IMR-90 (cell line): ENCODE data around the gene EIF4B. TPM values are rescaled to one million over a fixed set of nuclear protein-coding genes. Genes with fewer than 3 reads are reported as not detected.

Source experiments
- ATAC-seq: fragments of 200-7000 bp; cut with Tn5 transposase; 2 replicates; pipeline ENCODE4 v1.9.1; 2020; ENCODE audit warnings: low read depth, mild to moderate bottlenecking, moderate library complexity
- BruUV-seq: library from RNA; stranded (reverse); fragments of 400-500 nt; replicated peaks from 2 replicates; lab custom pipeline; 2021; lab: Mats Ljungman, UMichigan
- CTCF ChIA-PET: fragments of 300-600 bp; formaldehyde crosslinking; extraction: SDS; loops from one replicate; lab custom pipeline; 2021; ENCODE audit warnings: antibody characterized with exemption; lab: Yijun Ruan, JAX
- POLR2A ChIA-PET: fragments of 300-600 bp; sonication (Branson Sonifier 250); formaldehyde crosslinking; loops from one replicate; lab custom pipeline; 2022; ENCODE audit warnings: antibody characterized with exemption; ENCODE audit not compliant: unreplicated experiment; lab: Charles Lee
- DNase-seq: peaks from one replicate; pipeline ENCODE4 v3.0.0; 2013
- H2AFZ ChIP-seq: replicated peaks from 2 replicates; pipeline ENCODE3; 2013; ENCODE audit warnings: low read length, mild to moderate bottlenecking; ENCODE audit not compliant: poor library complexity
- H2AK5ac ChIP-seq: 2 replicates; pipeline ENCODE4 v1.6.1; 2013; ENCODE audit warnings: low read depth, low read length, inconsistent platforms
- H2AK9ac ChIP-seq: replicated peaks from 2 replicates; pipeline ENCODE3; 2013; ENCODE audit warnings: mild to moderate bottlenecking, low read depth, low read length, moderate library complexity; ENCODE audit not compliant: poor library complexity
- H2BK120ac ChIP-seq: 2 replicates; pipeline ENCODE4 v1.6.1; 2013; ENCODE audit warnings: low read depth, low read length, inconsistent platforms
- H2BK15ac ChIP-seq: 3 replicates; pipeline ENCODE4 v1.6.1; 2013; ENCODE audit warnings: low read depth, low read length, inconsistent platforms
- H2BK20ac ChIP-seq: 2 replicates; pipeline ENCODE4 v1.6.1; 2013; ENCODE audit warnings: low read depth, mild to moderate bottlenecking, inconsistent platforms, low read length, moderate library complexity
- H2BK5ac ChIP-seq: 2 replicates; pipeline ENCODE4 v1.6.1; 2013; ENCODE audit warnings: mild to moderate bottlenecking, low read depth, low read length, inconsistent platforms; ENCODE audit not compliant: poor library complexity, severe bottlenecking
- H3K14ac ChIP-seq: replicated peaks from 2 replicates; pipeline ENCODE4 v1.6.1; 2013; ENCODE audit warnings: low read depth, low read length, inconsistent platforms
- H3K18ac ChIP-seq: 2 replicates; pipeline ENCODE4 v1.6.1; 2013; ENCODE audit warnings: low read depth, low read length, control low read depth
- H3K23ac ChIP-seq: 2 replicates; pipeline ENCODE4 v1.6.1; 2013; ENCODE audit warnings: low read depth, low read length, inconsistent platforms
- H3K27ac ChIP-seq: 2 replicates; pipeline ENCODE4 v1.5.1; 2013; ENCODE audit warnings: mild to moderate bottlenecking, control low read depth, low read length; ENCODE audit not compliant: insufficient read depth
- H3K27me3 ChIP-seq: 2 replicates; pipeline ENCODE4 v1.6.1; 2013; ENCODE audit warnings: low read length; ENCODE audit not compliant: control insufficient read depth, insufficient read depth
- H3K36me3 ChIP-seq: 2 replicates; pipeline ENCODE4 v1.6.1; 2013; ENCODE audit warnings: low read length, mixed read lengths; ENCODE audit not compliant: control insufficient read depth, insufficient read depth
- H3K4ac ChIP-seq: 2 replicates; pipeline ENCODE4 v1.6.1; 2013; ENCODE audit warnings: low read depth, low read length, inconsistent platforms
- H3K4me1 ChIP-seq: 2 replicates; pipeline ENCODE4 v1.6.1; 2013; ENCODE audit warnings: low read length, mixed read lengths; ENCODE audit not compliant: control insufficient read depth, insufficient read depth
- H3K4me2 ChIP-seq: 2 replicates; pipeline ENCODE4 v1.6.1; 2013; ENCODE audit warnings: low read depth, mild to moderate bottlenecking, control low read depth, low read length, moderate library complexity
- H3K4me3 ChIP-seq: 2 replicates; pipeline ENCODE4 v1.5.1; 2013; ENCODE audit warnings: low read depth, mild to moderate bottlenecking, control low read depth, low read length, moderate library complexity; ENCODE audit not compliant: insufficient read depth
- H3K56ac ChIP-seq: 2 replicates; pipeline ENCODE4 v1.6.1; 2013; ENCODE audit warnings: low read length, inconsistent platforms; ENCODE audit not compliant: insufficient read depth; ENCODE audit errors: extremely low read depth
- H3K79me1 ChIP-seq, 2 experiments: 2 replicates each; pipeline ENCODE4 v1.6.1; 2013; ENCODE audit warnings: low read length in 2 of 2, inconsistent platforms in 1 of 2, low read depth in 1 of 2
- H3K9ac ChIP-seq: 2 replicates; pipeline ENCODE4 v1.6.1; 2013; ENCODE audit warnings: low read depth, low read length, control low read depth
- H3K9me1 ChIP-seq: 2 replicates; pipeline ENCODE4 v1.6.1; 2013; ENCODE audit warnings: low read length, inconsistent platforms; ENCODE audit not compliant: insufficient read depth
- H3K9me3 ChIP-seq: 2 replicates; pipeline ENCODE4 v1.6.1; 2013; ENCODE audit warnings: low read length; ENCODE audit not compliant: control insufficient read depth, insufficient read depth
- H4K20me1 ChIP-seq: 2 replicates; pipeline ENCODE4 v1.6.1; 2013; ENCODE audit warnings: low read length, inconsistent platforms; ENCODE audit not compliant: insufficient read depth
- H4K5ac ChIP-seq: 2 replicates; pipeline ENCODE4 v1.6.1; 2013; ENCODE audit warnings: mild to moderate bottlenecking, low read depth, low read length, control low read depth
- H4K8ac ChIP-seq, 2 experiments: 2 replicates each; pipeline ENCODE4 v1.6.1; 2013; ENCODE audit warnings: low read depth in 2 of 2, low read length in 2 of 2, control low read depth in 1 of 2, inconsistent platforms in 1 of 2
- H4K91ac ChIP-seq: 2 replicates; pipeline ENCODE4 v1.6.1; 2013; ENCODE audit warnings: low read depth, low read length, inconsistent platforms; ENCODE audit not compliant: insufficient read depth
- BHLHE40 ChIP-seq: fragments of 150-350 bp; IDR thresholded peaks from 2 replicates; pipeline ENCODE4 v1.6.1; 2016; ENCODE audit warnings: mild to moderate bottlenecking, low read depth, low read length
- CEBPB ChIP-seq: IDR thresholded peaks from 2 replicates; pipeline ENCODE4 v1.6.1; 2012; ENCODE audit warnings: low read depth, low read length, improper control_type of control experiment
- CHD1 ChIP-seq: IDR thresholded peaks from 2 replicates; pipeline ENCODE4 v1.6.1; 2012; ENCODE audit warnings: low read depth, low read length, improper control_type of control experiment
- CTCF ChIP-seq: conservative IDR thresholded peaks from 2 replicates; pipeline ENCODE4 v1.5.1; 2012; ENCODE audit warnings: mild to moderate bottlenecking, low read depth, low read length, improper control_type of control experiment
- ELK1 ChIP-seq: fragments of 150-350 bp; IDR thresholded peaks from 2 replicates; pipeline ENCODE4 v1.6.1; 2016; ENCODE audit warnings: low read depth, mild to moderate bottlenecking, low read length, moderate library complexity, borderline replicate concordance
- FOS ChIP-seq: fragments of 150-350 bp; IDR thresholded peaks from 2 replicates; pipeline ENCODE4 v1.6.1; 2016; ENCODE audit warnings: low read depth, low read length
- MAFK ChIP-seq: IDR thresholded peaks from 2 replicates; pipeline ENCODE4 v1.6.1; 2012; ENCODE audit warnings: low read depth, low read length, improper control_type of control experiment
- MAZ ChIP-seq: IDR thresholded peaks from 2 replicates; pipeline ENCODE4 v1.6.1; 2012; ENCODE audit warnings: low read depth, mild to moderate bottlenecking, low read length, improper control_type of control experiment, moderate library complexity, borderline replicate concordance
- MXI1 ChIP-seq: IDR thresholded peaks from 2 replicates; pipeline ENCODE4 v1.6.1; 2012; ENCODE audit warnings: low read depth, mild to moderate bottlenecking, low read length, moderate library complexity, borderline replicate concordance
- NFE2L2 ChIP-seq: fragments of 150-350 bp; IDR thresholded peaks from 2 replicates; pipeline ENCODE4 v1.6.1; 2016; ENCODE audit warnings: low read depth, mild to moderate bottlenecking, low read length
- POLR2A ChIP-seq: IDR thresholded peaks from 2 replicates; pipeline ENCODE4 v1.6.1; 2012; ENCODE audit warnings: mild to moderate bottlenecking, low read depth, low read length
- RAD21 ChIP-seq: IDR thresholded peaks from 2 replicates; pipeline ENCODE4 v1.6.1; 2012; ENCODE audit warnings: low read length, improper control_type of control experiment
- RCOR1 ChIP-seq: IDR thresholded peaks from 2 replicates; pipeline ENCODE4 v1.6.1; 2012; ENCODE audit warnings: mild to moderate bottlenecking, low read length, improper control_type of control experiment; ENCODE audit not compliant: insufficient replicate concordance
- RFX5 ChIP-seq: IDR thresholded peaks from 2 replicates; pipeline ENCODE4 v1.8.0; 2012; ENCODE audit warnings: low read depth, mild to moderate bottlenecking, low read length, moderate library complexity
- SMC3 ChIP-seq: fragments of 150-350 bp; IDR thresholded peaks from 2 replicates; pipeline ENCODE4 v1.6.1; 2016; ENCODE audit warnings: low read depth, mild to moderate bottlenecking, antibody characterized with exemption, low read length, moderate library complexity
- USF2 ChIP-seq: fragments of 150-350 bp; IDR thresholded peaks from 2 replicates; pipeline ENCODE4 v1.6.1; 2017; ENCODE audit warnings: mild to moderate bottlenecking, antibody characterized with exemption, low read length, low read depth
- WGBS, 2 experiments: methylation state at CpG; one replicate each; pipeline versions ENCODE4 v1.1.5 to v1.1.7; 2013; ENCODE audit warnings: missing lambda C conversion rate in 2 of 2; ENCODE audit not compliant: insufficient read length in 1 of 2; ENCODE audit errors: extremely low coverage in 2 of 2; 5-methylcytosine and 5-hydroxymethylcytosine counted together
- dilution Hi-C: fragments of 300-500 bp; cut with HindIII; formaldehyde crosslinking; loops from one replicate; pipeline ENCODE4 v1.14.3; 2018; ENCODE audit warnings: low sequenced_read_pairs; ENCODE audit not compliant: unreplicated experiment
- in situ Hi-C: fragments of 300-500 bp; cut with MboI; formaldehyde crosslinking; loops from 3 replicates; pipeline ENCODE4 v1.14.3; 2019; ENCODE audit warnings: low sequenced_read_pairs, inconsistent platforms, mixed read lengths
- intact Hi-C: fragments of 100-400 bp; cut with micrococcal nuclease; formaldehyde crosslinking; loops from 2 replicates; pipeline ENCODE4 v1.10.0; 2022
- polyA plus RNA-seq, 3 experiments: library from polyadenylated mRNA; depleted of rRNA; stranded (reverse); fragments of >200 nt; gene quantifications; 2 replicates each; pipeline ENCODE4 v1.2.3, GENCODE V29; 2012; ENCODE audit warnings: low replicate concordance in 1 of 3
- total RNA-seq: library from RNA; depleted of rRNA; stranded (reverse); fragments of >200 nt; gene quantifications from 2 replicates; pipeline ENCODE4 v1.2.3, GENCODE V29; 2012

EIF4B gene
- total and polyA plus RNA-seq, 2 of the 4 experiments (the other 2 are of a cell fraction) = 313 to 671 TPM

- H4K8ac ChIP-seq = no peak overlapping the region
- WGBS, 2 experiments = no CpG with 5 or more reads among the region's 7 CpGs
- no peak overlapping the region for H3K18ac ChIP-seq
- H3K27me3 ChIP-seq = no peaks in the 10 kb centered on the region
- no peak overlapping the region for H3K4ac ChIP-seq
- H3K23ac ChIP-seq = no peak overlapping the region
- peaks cover 75% of the 10 kb centered on the region for H3K36me3 ChIP-seq
- H3K9me3 ChIP-seq = no peaks in the 10 kb centered on the region
- H4K91ac ChIP-seq = no peak overlapping the region
- no TSS peak for BruUV-seq
- peaks cover 0 to 44% of the 10 kb centered on the region in 2 experiments; a peak in 3 of 4 replicates for H3K79me1 ChIP-seq
- H2BK120ac ChIP-seq = no peak overlapping the region
- H4K5ac ChIP-seq = no peak overlapping the region
- no peak overlapping the region for H2BK15ac ChIP-seq
- dilution Hi-C loops (no loop called here), intact Hi-C loops (no loop called here), in situ Hi-C loops (no loop called here)
- H3K4me2 ChIP-seq = no peak overlapping the region
- no peak overlapping the region for H2AK9ac ChIP-seq
- H3K14ac ChIP-seq = no peak overlapping the region
- H3K27ac ChIP-seq = no peak overlapping the region
- peaks cover 18% of the 10 kb centered on the region for H3K9me1 ChIP-seq
- ChIA-PET POLR2A (no interaction called here), CTCF (interaction anchor here (1.0 kb wide), 1 partner anchor 9 kb away, joined by 3 read pairs; no protein-coding TSS in a partner anchor)
- DNase-seq (no peak), ATAC-seq (no peak)
- TF ChIP-seq MAFK = no peak
- TF ChIP-seq CHD1 = no peak
- no peak for TF ChIP-seq SMC3
- no peak for TF ChIP-seq RFX5
- no peak for TF ChIP-seq ELK1
- no peak for TF ChIP-seq FOS
- no peak for TF ChIP-seq CEBPB
- TF ChIP-seq RCOR1 = no peak
- no peak for TF ChIP-seq POLR2A
- no peak for TF ChIP-seq RAD21
- no peak for TF ChIP-seq MAZ
- no peak for TF ChIP-seq CTCF
- no peak for TF ChIP-seq NFE2L2
- no peak for TF ChIP-seq MXI1
- TF ChIP-seq BHLHE40 = no peak
- no peak for TF ChIP-seq USF2
- H3K4me1 ChIP-seq = peaks cover 27% of the 10 kb centered on the region
- H2BK5ac ChIP-seq = no peak overlapping the region
- H4K20me1 ChIP-seq = peaks cover 5% of the 10 kb centered on the region; the same call in 1 of the 2 replicates
- H2AK5ac ChIP-seq = no peak overlapping the region
- no peak overlapping the region for H3K56ac ChIP-seq
- H2AFZ ChIP-seq = no peak overlapping the region
- H3K4me3 ChIP-seq = no peak overlapping the region
- no peak overlapping the region for H3K9ac ChIP-seq
- H2BK20ac ChIP-seq = no peak overlapping the region
Observed at GRCh38 chr12:53056901-53057300, 50.6 kb downstream of the EIF4B start.
